Lung (tissue), 12 donors: ENCODE results near the gene MAGI2. TPM values are rescaled to one million over a fixed set of nuclear protein-coding genes. Genes with fewer than 3 reads are reported as not detected.

Experiments used
- ATAC-seq: fragments of 200-7000 bp; cut with Tn5 transposase; one replicate; pipeline ENCODE4 v1.9.1; 2020; ENCODE audit warnings: moderate number of reproducible peaks; ENCODE audit not compliant: insufficient read depth, low FRiP score
- DNase-seq, 3 donors: peaks; one replicate each; pipeline ENCODE4 v3.0.0-alpha.2; 2013 to 2017
- H3K27ac ChIP-seq, 2 donors: one replicate each; pipeline ENCODE4 v1.5.1; 2013; ENCODE audit warnings: mild to moderate bottlenecking in 2 of 2, moderate library complexity in 2 of 2, control low read depth in 1 of 2, inconsistent platforms in 1 of 2, low read depth in 1 of 2, low read length in 1 of 2
- H3K27me3 ChIP-seq, 3 donors: one replicate each; pipeline ENCODE4 v1.5.1; 2013; ENCODE audit warnings: low read length in 2 of 3; ENCODE audit not compliant: control insufficient read depth in 3 of 3, insufficient read depth in 3 of 3
- H3K36me3 ChIP-seq, 4 donors: one replicate each; pipeline ENCODE4 v1.5.1; 2013; ENCODE audit warnings: low read length in 4 of 4, mild to moderate bottlenecking in 1 of 4, moderate library complexity in 1 of 4; ENCODE audit not compliant: control insufficient read depth in 4 of 4, insufficient read depth in 4 of 4
- H3K4me1 ChIP-seq, 5 donors: one replicate each; pipeline ENCODE4 v1.5.1; 2013; ENCODE audit warnings: low read length in 5 of 5, mild to moderate bottlenecking in 2 of 5, moderate library complexity in 1 of 5; ENCODE audit not compliant: control insufficient read depth in 5 of 5, insufficient read depth in 5 of 5
- H3K4me3 ChIP-seq: one replicate; pipeline ENCODE4 v1.5.1; 2013; ENCODE audit warnings: mild to moderate bottlenecking, control low read depth, moderate library complexity
- H3K9ac ChIP-seq, 2 donors: one replicate each; pipeline ENCODE4 v1.5.1; 2013; ENCODE audit warnings: low read length in 2 of 2, control low read depth in 1 of 2; ENCODE audit not compliant: insufficient read depth in 1 of 2
- H3K9me3 ChIP-seq, 4 donors: one replicate each; pipeline ENCODE4 v1.5.1; 2013; ENCODE audit warnings: low read length in 3 of 4, mild to moderate bottlenecking in 1 of 4, moderate library complexity in 1 of 4; ENCODE audit not compliant: control insufficient read depth in 4 of 4, insufficient read depth in 3 of 4
- WGBS, 2 donors: extraction: QIAGEN DNeasy Blood & Tissue Kit; methylation state at CpG; one replicate each; pipeline ENCODE4 v1.1.7; 2013; 5-methylcytosine and 5-hydroxymethylcytosine counted together
- polyA plus RNA-seq, 2 donors: library from polyadenylated mRNA; stranded (reverse); fragments of 200-250 nt; gene quantifications; one replicate each; pipeline ENCODE4 v1.2.1, GENCODE V29; 2013
- total RNA-seq, 2 donors: library from RNA; depleted of rRNA in 1 of 2; stranded (reverse); fragments of >200 nt in 1 of 2; gene quantifications; one replicate each; pipeline ENCODE4 v1.2.1, GENCODE V29; 2014 to 2021
- TF ChIP-seq, protein P1 (sequence below): IDR thresholded peaks from 2 replicates; pipeline ENCODE4 v1.5.1; 2012; ENCODE audit warnings: mild to moderate bottlenecking; ENCODE audit errors: control extremely low read depth, extremely low read depth
- donor health status: control.
- donor health status: control.
- donor health status: Bipolar disorder and iron deficiency.
- donor health status: healthy.
- donor health status: DM: yes; HTN: yes; CAD: no.

MAGI2 gene
- total and polyA plus RNA-seq, 4 donors, result 0.94 to 18.0 (median 5.3) TPM

- no peak overlapping the region for H3K9ac ChIP-seq
- 88% methylated on average over 3 of the region's 3 CpGs for WGBS, 2 donors
These were observed 41.0 kb downstream of the MAGI2 start for GRCh38 chr7:79412438-79412837.

GRCh38 chr7:79410345-79410744 is 43.1 kb downstream of the MAGI2 start:
- no peak for DNase-seq

More at GRCh38 chr7:79412438-79412837, 41.0 kb downstream of the MAGI2 start:
- Histone ChIP-seq H3K27me3 (no peaks in the 10 kb centered on the region), H3K27ac (no peak overlapping the region), H3K9me3 (no peaks in the 10 kb centered on the region), H3K4me1 (peaks cover 0 to 3% (median 0%) of the 10 kb centered on the region in 5 donors), H3K4me3 (no peak overlapping the region), H3K36me3 (no peaks in the 10 kb centered on the region)
- TF ChIP-seq, protein P1, sequence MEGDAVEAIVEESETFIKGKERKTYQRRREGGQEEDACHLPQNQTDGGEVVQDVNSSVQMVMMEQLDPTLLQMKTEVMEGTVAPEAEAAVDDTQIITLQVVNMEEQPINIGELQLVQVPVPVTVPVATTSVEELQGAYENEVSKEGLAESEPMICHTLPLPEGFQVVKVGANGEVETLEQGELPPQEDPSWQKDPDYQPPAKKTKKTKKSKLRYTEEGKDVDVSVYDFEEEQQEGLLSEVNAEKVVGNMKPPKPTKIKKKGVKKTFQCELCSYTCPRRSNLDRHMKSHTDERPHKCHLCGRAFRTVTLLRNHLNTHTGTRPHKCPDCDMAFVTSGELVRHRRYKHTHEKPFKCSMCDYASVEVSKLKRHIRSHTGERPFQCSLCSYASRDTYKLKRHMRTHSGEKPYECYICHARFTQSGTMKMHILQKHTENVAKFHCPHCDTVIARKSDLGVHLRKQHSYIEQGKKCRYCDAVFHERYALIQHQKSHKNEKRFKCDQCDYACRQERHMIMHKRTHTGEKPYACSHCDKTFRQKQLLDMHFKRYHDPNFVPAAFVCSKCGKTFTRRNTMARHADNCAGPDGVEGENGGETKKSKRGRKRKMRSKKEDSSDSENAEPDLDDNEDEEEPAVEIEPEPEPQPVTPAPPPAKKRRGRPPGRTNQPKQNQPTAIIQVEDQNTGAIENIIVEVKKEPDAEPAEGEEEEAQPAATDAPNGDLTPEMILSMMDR, result no peak
- no peak for DNase-seq
- ATAC-seq, result no peak

DNA sequence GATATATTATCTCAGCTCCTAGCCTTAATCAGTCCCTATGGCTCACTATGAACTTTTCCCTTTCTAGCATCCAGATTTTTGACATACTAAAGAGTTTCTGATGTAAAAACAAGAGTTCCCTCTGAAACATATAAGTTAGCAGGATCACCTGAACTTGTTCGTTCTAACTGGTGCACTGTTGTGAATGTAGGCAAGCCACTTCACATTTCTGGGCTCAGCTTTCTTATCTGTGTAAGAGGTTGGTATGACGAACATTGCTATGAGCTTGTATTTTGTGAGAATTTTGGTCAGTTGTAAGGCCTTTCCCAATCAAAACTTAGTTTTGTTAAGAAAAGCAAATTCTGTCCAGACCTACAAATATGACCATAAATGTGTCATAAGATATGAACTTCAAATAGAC is 46.1 kb downstream of the MAGI2 start:
- Histone ChIP-seq H3K27me3 (no peaks in the 10 kb centered on the region), H3K9me3 (no peaks in the 10 kb centered on the region), H3K4me1 (peaks cover 0 to 11% (median 5%) of the 10 kb centered on the region in 5 donors), H3K27ac (no peak overlapping the region), H3K9ac (no peak overlapping the region), H3K36me3 (no peaks in the 10 kb centered on the region), H3K4me3 (no peak overlapping the region)
- TF ChIP-seq, protein P1, result no peak
- ATAC-seq (no peak), DNase-seq (no peak)
- 79 to 96% methylated on average over 2 of the region's 2 CpGs for WGBS, 2 donors

More at GRCh38 chr7:79410345-79410744, 43.1 kb downstream of the MAGI2 start:
- Histone ChIP-seq H3K36me3 (no peaks in the 10 kb centered on the region), H3K9ac (no peak overlapping the region), H3K4me3 (no peak overlapping the region), H3K4me1 (peaks cover 0 to 4% (median 0%) of the 10 kb centered on the region in 5 donors), H3K9me3 (no peaks in the 10 kb centered on the region), H3K27ac (no peak overlapping the region), H3K27me3 (no peaks in the 10 kb centered on the region)
- TF ChIP-seq, protein P1, result no peak
- no peak for ATAC-seq

DNA sequence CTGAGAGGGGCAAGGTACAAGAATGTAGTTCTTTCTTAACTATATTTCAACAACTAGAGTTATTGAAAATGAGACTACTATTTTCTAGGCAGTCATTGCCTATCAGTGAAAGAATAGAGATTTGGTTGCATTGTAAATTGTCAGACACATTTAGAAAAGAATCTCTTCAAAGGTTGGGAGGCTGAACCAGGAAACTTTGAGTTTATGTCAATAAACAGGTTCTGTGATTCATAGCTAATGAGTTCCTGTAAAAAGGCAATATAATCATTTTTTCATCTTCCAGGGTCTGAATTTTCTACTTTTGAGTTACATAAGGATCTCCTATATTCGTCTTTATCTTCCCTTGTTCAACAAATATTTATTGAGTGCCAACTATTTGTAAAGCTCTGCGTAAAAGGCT is 47.1 kb downstream of the MAGI2 start:
- ATAC-seq, result no peak
- H3K36me3 ChIP-seq, result no peaks in the 10 kb centered on the region
- TF ChIP-seq, protein P1, result no peak
- H3K9ac ChIP-seq, result no peak overlapping the region
- H3K4me3 ChIP-seq, result no peak overlapping the region
- 79 to 86% methylated on average over 2 of the region's 2 CpGs for WGBS, 2 donors
- no peak overlapping the region for H3K27ac ChIP-seq
- no peak for DNase-seq
- no peaks in the 10 kb centered on the region for H3K9me3 ChIP-seq
- no peaks in the 10 kb centered on the region for H3K27me3 ChIP-seq
- peaks cover 0 to 11% (median 5%) of the 10 kb centered on the region in 5 donors for H3K4me1 ChIP-seq
